NCI-H748 treated with DMSO at 0.1 percent for 48 hours (cell line): Measurements from ENCODE around the gene NOTCH1.

ENCODE experiments used
- DNase-seq: peaks from one replicate; lab custom pipeline; 2025; lab: John Stamatoyannopoulos, UW

NOTCH1 gene

DNA sequence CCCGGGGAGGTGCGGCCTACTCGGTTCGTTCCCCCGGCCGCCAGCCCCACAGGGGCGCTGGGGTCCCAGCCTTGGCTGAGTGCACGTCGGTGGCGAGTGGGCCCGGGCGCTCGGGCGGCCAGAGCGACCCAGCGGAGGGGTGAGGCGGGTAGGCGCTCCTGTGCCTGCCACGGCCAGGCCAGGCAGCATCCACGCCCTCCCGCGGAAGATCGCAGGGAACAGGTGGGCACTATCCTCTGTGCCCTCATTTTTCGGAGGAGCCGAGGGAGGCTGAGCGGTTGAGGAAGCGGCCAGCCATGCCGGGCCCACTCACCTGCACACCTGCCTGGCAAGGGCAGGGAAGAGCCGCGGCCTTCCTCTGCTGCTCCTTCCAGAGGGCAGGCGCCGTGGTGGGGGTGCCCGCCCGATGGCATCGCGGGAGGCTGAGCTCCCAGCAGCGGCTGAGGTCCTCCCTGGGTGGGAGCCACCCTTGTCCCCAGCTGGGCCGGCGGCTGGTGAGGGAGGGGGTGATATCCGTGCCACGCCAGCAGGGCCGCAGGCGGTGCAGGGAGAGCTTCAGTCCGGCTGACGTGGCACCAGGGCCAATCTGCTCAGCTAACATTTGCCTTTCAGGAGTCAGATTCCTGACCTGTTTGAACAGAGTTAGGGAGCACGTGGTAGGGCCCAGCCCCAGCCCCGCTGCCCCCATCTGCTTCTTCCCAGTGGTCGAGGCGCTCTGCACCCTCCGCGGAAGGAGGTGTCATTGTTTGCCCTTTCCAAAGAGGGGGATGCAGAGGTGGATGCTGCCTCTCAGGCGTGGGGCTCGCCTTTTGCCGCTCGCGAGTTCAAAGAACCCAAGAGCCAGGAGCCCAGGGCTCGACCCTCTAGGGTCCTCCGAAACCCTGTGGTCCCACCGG lies 61.4 kb downstream of the NOTCH1 start:
- no peak for DNase-seq

DNA sequence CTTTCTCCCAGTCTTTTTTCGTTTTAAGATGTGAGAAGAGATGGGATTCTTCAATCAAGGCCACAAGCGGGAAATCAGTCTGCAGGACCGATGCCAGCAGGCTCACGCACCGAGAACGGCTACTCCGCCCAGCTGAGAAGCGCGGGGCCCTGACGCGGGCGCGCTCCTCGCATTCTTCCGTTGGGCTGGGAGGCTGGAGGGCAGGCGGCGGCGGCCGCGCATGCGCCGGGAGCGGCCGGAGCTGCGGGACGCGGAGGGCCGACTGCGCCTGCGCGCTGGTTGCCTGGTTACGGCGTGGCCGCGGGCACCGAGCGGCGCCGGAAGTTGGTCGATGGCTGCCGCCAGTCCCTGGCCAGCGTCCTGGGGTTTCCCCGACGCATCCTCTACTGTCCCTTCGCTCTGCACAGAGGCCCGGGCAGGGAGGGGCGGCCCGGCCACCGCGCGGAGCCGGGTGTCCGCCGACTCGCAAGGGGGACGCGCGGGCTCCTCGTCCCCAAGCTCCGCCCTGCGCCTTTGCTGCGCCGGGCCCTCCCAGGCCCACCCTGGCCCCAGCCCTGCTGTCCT lies 62.2 kb downstream of the NOTCH1 start:
- peak; percentile 84 for DNase-seq

DNA sequence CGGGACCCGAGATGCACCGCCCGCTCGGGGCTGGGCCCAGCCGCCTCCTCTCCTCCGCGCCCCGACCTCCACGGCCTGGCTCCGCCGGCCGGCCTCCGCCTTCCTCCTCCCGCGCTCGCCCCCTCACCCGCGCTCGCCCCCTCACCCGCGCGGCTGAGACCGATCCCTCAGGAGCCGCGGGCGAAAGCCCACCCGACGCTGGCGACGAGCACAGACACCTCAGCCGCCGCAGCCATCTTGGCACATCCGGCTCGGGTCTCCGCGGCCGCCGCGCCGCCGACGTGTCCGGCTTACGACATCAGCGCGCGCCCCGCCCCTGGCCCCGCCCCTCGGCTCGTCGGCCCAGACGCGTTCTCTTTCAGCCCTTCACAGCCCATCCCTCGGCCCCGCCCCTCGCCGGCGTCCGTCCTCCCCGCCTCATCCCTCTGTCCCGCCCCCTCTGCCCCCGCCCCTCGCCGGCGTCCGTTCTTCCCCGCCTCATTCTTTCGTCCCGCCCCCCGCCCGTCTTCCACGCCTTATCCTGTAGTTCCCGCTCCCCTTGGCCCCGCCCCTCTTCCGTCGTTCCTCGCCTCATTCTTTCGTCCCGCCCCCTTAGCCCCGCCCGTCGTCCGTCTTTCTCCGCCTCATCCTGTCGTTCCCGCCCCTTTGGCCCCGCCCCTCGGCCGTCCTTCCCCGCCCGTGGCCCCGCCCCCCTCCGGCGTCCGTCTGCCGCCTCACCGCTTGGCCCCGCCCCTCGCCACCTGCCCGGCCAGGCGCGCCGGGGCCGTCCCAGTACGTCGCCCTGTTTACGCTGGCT lies 62.9 kb downstream of the NOTCH1 start, which contains the start of gene SEC16A:
SEC16A (minus strand) TSS at position 248 of the 796 bp plus-strand sequence. CDS start 5,425 bp downstream, outside the sequence.
- peak; percentile 98 for DNase-seq

DNA sequence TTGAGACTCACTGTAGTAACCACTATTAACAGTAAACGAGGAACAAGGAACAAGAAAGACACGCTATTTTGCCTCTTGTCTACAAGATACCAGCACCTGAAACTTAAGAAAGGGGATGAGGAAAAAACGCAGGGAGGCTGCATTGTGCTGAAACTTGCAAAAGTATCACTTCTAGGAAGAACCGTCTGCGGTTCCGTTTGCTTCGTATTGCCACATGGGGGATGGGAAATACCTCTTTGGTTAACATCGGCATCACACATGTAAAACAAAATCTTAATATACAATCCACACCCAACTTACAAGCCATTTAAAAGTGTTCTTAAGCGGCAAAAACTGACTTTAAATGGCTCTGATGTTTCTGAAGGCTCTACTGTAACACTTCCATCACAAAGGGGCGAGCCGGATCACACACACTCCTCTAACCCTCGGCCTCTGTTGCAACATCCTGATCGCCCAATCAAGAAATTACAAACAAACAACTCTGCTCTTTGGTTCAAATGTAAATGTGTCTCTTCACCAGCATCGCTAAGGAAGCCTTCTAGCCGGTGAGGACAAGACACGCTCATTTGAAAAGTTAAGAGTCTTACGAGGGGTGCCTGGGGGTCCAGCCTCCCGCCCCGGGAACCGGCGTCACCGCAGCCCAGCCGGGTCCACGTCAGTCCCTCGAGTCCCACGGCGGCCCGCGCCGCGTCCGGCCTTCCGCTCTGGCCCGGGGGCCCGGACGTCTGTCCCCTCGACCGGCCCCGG lies 63.6 kb downstream of the NOTCH1 start:
- peak; percentile 10 for DNase-seq

DNA sequence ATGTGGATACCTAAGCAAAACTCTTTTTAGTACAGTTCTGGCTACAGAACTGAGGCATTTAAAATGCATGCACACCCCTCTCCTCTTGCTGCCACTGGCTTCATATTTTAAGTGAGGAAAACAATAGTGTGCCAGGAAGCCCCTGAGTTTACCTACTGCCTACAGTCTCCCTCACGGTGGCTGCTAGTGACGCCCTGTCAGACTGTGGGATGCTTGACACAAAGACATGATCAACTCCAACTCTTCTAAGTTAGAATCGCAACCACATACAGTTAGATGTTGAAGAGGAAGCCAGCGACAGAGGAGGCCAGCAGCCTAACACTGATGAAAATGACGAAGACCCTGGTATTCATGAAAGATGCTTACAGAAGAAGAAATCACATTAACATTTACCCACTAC lies 64.3 kb downstream of the NOTCH1 start:
- DNase-seq: no peak

DNA sequence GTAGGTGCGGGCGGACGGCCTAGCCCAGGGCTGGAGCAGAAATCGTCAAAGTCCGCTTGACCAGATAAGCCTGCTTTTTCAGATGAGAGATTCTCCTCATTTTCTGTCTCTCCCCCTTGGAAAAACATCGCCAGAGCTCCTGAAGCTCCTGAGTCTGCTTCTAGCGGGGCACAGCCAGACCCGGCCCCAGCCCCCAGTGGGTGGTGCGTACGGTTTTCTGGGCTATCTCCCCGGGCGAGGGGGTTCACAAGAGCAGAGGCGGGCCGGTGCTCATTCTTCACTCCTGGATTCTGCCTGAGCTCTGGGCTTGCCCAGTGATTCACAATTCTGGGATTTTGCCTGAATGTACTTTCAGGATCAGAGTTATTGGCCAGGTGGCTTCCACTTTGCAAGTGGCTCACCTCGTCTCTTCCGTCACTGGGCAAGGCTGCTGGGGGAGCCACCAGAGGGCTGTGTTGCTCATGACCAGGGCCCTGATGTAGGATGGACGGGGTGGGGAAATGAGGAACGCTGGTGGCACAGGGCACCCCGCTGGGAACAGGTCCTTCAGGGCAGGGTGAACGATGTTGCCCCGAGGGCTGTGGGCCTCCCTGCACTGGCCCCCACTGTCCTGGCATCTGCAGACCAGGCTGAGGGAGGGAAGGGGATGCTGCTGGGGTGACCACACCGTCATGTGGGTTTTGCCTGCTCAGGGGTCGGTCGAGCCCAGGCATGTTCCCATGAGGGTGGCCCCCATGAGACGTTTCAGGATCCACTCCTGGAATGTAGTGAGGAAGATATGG lies 69.3 kb downstream of the NOTCH1 start:
- no peak for DNase-seq

DNA sequence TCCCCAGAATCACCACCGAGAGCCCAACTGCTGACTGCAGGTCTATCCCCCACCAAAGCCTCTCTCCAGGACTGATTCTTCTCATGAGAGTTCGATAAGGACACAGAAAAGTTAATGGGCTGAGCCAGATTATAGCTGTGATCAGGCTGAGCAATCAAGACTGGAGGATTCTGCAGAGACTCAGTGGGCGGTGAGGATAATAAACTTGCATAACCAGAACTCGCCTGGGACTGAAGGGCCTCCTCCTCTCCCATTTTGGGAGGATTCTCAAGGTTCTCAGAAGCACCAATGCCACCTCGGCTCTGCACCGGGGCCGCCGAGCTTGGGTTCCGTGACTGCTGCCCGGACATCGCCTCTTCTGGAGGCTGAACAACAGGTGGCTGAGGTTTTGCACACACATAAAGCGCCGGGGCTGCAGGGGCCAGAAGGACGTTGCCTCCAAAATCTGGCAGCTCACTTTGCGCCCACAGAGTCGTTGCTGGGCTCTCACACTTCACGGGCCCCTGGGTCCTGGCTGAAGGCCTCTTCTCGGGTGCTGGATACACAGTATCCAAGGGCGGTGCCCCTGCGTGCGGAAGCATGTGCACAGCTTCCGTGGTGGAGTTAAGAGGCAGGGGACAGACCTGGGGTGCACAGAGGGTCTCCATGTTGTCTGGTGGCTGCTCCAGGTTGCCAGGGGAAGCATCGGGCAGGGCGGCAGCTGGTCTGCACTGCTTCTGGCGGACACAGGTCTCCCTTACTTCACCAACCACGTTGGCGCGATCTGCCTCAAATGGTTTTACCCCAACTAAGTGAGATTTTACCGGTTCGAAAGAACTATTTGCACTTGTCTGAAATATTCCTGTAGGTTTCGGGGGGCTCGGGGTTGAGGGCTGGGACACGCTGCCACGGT lies 70.6 kb downstream of the NOTCH1 start:
- no peak for DNase-seq

DNA sequence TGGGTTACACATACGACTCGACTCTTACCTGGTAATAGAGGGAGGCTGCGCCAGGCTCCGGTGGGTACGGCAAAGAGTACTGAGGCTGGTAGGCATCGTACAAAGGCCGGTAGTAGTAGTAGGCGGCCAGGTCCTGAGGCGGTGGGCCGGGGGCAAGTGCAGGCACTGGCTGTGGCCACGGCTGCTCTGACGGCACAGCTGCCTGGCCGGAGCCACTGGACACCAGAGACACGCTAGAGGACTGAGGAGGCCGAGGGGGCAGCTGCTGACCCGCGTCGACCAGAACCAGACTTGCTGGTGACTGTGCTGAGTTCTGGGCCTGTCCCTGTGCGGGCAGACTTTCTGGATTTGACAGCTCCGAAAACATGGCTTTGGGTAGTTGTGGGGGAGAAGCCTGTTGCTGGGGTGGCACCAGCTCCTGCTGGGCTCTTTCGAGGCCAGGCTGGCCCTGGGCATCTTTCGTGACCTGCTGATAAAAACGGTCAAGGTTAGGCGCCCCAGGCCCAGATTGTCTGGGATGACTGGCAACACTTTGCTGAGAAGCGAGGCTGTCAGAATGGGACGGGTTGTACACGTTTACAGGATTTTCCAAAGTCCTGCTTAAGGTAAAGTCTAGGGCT lies 71.7 kb downstream of the NOTCH1 start:
- no peak for DNase-seq

DNA sequence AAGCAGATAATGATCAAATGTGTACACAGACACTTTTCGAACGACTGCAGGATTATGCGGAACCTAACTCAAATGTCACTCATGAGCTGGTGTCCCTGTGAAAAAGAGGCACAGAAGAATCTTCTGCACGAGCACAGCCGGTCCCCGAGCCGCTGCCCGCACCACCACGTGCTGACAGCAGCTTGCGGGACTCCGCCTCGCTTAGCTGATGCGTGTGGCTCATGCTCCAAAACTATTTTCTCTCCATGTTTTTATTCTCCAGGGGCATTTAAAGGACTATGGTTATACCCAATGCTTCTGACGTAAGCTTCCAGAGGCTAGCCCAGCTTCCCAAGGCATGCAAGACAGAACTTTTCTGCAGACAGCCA lies 72.5 kb downstream of the NOTCH1 start:
- DNase-seq: no peak

DNA sequence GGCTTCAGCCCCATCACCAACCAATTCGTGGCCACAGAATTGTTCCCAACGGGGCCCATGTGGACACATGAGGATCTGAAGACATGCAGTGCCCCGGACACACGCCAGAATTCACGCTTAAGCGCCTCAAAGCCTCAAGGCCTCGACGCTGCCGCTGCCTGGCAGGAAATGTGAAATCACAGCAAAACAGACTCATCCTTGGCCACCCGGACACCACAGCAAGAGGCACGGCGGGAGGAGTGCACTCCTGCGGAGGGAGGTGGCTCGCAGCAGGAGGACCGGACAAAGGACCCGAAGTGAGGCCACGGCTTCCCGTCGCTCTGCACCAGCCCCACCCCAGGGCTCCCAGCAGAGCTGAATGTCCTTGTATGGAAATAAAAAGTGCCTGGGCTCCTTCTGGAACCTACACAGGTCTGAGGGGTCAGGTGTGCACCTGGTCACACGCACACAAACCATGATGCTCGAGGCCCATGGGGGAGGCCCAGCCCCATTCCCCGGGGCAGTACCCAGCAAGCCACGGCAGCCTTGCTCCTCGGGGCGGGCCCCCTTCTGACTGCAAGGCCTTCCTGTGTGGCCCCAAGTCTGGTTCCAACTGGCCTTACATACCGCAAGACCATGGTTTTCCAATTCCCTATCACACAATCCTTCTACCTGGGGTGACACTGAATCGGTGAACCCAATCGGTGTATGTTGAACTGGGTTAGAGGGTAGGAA lies 73.1 kb downstream of the NOTCH1 start:
- DNase-seq: no peak

DNA sequence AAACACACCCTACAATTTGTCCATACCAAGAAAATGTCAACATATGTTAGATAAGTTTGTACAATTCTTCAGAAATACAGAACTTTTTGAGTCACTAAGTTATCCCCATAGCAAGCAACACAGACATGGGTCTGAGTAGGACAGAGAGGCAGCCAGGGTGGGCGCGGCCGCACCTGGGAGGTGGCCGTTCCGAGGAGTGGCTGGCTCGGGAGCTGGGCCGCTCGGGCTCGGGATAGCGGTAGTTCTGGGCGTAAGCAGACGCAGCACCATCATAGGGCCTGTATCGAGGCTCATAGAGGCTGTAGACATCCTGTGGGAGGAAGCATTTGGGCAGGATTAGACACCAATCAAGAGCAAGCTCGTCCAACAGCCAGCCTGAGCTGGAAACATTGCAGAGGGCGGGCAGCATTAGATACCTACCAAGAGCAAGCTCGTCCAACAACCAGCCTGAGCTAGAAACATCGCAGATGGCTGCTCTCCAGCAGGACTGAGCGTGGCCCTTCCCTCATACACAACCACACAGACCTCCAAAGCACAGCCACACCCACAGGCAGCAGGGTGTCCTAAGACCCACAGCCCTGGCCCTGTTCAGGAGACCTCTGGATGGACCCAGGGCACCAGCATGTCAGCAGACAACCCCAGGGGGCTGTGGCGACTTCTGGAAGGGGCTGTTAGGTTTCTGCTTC lies 73.9 kb downstream of the NOTCH1 start:
- no peak for DNase-seq

DNA sequence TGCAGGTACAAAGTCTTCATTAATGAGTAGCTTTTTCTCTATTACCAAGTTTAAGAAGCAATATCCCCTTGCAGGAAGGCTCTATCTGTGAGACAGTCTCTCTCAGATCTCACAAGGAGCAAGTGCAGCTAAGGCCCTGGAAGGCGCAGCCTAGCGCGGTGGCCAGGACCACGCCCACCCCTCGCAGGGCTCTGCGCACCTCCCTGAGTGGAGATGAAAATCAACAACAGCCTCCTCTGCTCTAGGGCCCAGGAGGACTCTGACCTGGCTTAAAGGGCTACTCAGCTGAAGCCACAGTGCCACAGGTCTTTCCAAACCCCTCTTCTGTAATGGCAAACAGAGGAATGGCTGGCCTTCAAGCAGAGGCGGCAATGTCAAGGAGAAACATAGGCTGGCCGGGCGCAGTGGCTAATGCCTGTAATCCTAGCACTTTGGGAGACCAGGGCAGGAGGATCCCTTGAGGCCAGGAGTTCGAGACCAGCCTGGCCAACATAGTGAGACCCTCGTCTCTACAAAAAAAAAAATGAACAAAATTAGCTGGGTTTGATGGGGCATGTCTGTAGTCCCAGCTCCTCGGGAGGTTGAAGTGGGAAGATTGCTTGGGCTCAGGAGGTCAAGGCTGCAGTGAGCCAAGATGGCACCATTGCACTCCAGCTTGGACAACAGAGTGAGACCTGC lies 74.9 kb downstream of the NOTCH1 start:
- DNase-seq: no peak

DNA sequence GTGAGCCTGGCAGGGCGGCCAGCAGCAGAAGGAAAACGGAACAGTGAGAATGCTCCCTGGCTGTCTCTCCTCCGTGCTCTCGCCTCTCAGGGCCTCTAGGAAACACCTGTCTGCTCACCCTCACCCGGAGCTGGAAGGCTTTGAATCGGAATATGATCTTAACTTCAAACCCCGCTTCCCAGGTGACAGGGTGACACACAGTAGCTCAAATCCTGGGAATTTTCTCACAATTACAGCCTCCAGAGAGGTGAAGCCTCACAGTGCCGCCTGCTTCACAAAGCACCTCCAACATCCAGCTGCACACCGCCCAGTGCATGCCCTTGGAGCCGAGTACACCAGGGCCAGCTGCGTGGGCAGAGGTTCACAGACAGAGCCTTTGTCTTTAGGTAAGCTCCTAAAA lies 75.5 kb downstream of the NOTCH1 start:
- no peak for DNase-seq

DNA sequence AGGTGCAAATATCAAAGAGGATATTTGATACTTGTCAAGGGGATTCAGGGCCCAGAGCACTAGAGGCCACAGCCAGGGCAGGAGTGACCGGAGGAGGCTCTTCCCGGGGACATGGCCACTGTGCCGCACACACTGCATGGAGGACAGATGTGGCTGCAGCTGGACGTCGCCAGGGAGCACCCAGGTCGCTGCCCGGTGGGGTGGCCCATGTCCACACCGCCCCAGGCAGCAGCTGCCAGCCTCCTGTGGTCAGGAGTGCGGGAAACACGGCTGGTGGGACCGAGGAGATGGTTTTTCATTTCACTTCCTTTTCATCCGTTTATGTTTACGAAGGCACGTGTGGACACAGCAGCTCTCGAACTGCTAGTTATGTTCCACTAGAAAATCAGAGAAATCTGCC lies 78.1 kb downstream of the NOTCH1 start:
- no peak for DNase-seq

DNA sequence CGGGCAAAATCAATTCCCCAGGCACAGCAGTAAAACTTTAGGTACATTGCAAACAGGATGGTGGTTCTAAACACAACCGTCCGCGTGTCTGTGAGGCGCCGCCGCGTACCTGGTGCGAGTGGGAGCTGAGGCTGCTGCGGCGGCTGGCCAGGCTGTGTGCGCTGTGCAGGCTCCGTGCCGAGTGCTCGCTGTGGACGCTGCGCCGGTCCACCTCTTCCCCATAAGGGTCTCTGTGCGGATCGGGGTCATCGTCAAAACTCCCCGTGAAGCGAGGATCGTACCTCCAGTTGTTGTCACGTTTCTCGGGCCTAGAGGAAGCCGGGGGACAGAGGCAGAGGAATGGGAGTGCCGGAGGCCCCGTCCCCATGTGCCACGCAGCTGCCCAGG lies 79.7 kb downstream of the NOTCH1 start:
- DNase-seq: no peak

DNA sequence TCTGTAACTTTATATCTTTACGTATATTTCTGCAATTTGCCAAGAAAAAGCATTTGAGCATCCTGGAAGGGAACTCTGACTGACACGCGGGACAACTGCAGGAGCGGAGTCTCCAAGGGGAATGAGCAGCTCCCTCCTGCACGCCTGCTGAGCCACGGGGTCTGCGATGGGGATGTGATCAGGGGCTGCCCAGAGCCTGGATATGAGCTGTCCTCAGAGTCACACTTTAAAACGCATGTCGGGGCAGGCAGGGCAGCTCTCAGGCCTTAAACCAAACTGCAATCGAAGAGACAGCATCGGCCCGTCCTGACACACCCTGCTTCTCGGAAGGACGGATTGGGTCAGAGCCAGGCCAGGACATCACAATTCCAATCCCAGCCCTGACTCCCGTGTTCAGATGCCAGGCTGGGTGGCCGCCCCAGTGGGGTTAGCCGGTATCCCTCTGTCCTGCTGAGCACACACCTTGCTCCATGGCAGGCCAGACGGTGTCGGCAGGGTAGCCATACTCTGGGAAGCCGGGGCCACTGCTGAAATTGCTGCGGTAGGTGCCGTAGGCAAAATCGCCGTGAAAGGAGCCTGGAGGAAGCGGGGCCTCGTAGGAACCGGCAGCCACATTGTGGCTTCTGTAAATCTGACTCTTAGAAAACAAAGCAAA lies 80.2 kb downstream of the NOTCH1 start:
- no peak for DNase-seq

DNA sequence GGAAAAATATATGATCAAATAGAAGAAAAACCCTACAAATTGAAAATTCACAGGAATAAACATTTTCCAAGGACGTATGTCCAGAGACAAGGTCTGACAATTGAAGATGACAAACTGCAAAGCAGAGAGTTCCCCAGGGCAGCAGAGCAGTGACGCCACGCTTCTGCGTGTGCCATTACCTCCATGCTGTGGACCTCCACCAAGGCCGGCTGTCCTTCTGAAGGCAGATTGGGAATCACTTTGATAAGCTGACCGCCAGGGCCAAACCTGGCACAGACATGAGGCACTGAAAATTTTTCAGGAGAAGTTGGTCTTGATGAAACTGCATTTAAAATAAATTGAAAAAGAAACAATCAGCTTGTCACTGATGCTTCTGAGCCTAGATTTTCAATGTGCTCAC lies 81.6 kb downstream of the NOTCH1 start:
- no peak for DNase-seq
